CD14-positive monocyte (primary cell): Measurements from ENCODE around the gene LOC128125822.

Experiments used
- DNase-seq, 3 donors: peaks; one replicate each; pipeline ENCODE4 v3.0.0-alpha.2; 2011 to 2022
- H2AFZ ChIP-seq: 2 replicates; pipeline ENCODE4 v1.6.0; 2012; ENCODE audit warnings: mild to moderate bottlenecking, low read depth, low read length, inconsistent platforms; ENCODE audit not compliant: insufficient read depth, poor library complexity, severe bottlenecking
- H3K27ac ChIP-seq, 2 donors: 1 replicate in 1 of 2; 2 replicates in 1 of 2; pipeline ENCODE4 v1.5.1; 2012 to 2013; ENCODE audit warnings: low read length in 2 of 2, control low read depth in 1 of 2, inconsistent platforms in 1 of 2, low read depth in 1 of 2, mild to moderate bottlenecking in 1 of 2
- H3K27me3 ChIP-seq, 2 donors: one replicate each; pipeline versions ENCODE4 v1.6.0 to v1.6.1; 2011 to 2013; ENCODE audit warnings: low read length in 2 of 2; ENCODE audit not compliant: control insufficient read depth in 2 of 2, insufficient read depth in 2 of 2
- H3K36me3 ChIP-seq, 2 donors: replicated peaks in 1 of 2; 1 replicate in 1 of 2; 2 replicates in 1 of 2; pipeline versions ENCODE4 v1.5.1 to v1.6.1; 2012 to 2013; ENCODE audit warnings: low read length in 2 of 2, control low read depth in 1 of 2, inconsistent platforms in 1 of 2, mild to moderate bottlenecking in 1 of 2; ENCODE audit not compliant: insufficient read depth in 2 of 2, control insufficient read depth in 1 of 2
- H3K4me1 ChIP-seq, 2 donors: 1 replicate in 1 of 2; 2 replicates in 1 of 2; pipeline versions ENCODE4 v1.5.1 to v1.6.1; 2012 to 2013; ENCODE audit warnings: low read length in 2 of 2, control low read depth in 1 of 2, inconsistent platforms in 1 of 2, mild to moderate bottlenecking in 1 of 2, moderate library complexity in 1 of 2; ENCODE audit not compliant: insufficient read depth in 2 of 2, control insufficient read depth in 1 of 2
- H3K4me2 ChIP-seq: replicated peaks from 2 replicates; pipeline ENCODE3; 2012; ENCODE audit warnings: low read length, moderate library complexity, mild to moderate bottlenecking; ENCODE audit not compliant: poor library complexity, severe bottlenecking; ENCODE audit errors: extremely low read depth
- H3K4me3 ChIP-seq, 3 experiments: fragments of 200-600 bp in 1 of 3; sonication (generic) in 1 of 3; replicated peaks in 1 of 3; 1 replicate in 2 of 3; 2 replicates in 1 of 3; pipeline ENCODE4 v1.5.1; 2011 to 2013; ENCODE audit warnings: low read length in 3 of 3, mild to moderate bottlenecking in 3 of 3, control low read depth in 2 of 3, low read depth in 2 of 3, inconsistent platforms in 1 of 3, moderate library complexity in 1 of 3
- H3K79me2 ChIP-seq: 2 replicates; pipeline ENCODE4 v1.6.0; 2012; ENCODE audit warnings: mild to moderate bottlenecking, control low read depth, inconsistent platforms, low read length, moderate library complexity; ENCODE audit not compliant: insufficient read depth
- H3K9ac ChIP-seq: 2 replicates; pipeline ENCODE4 v1.6.0; 2017; ENCODE audit warnings: low read length, mild to moderate bottlenecking; ENCODE audit not compliant: insufficient read depth, poor library complexity, severe bottlenecking
- H3K9me3 ChIP-seq, 2 donors: replicated peaks in 1 of 2; 1 replicate in 1 of 2; 2 replicates in 1 of 2; pipeline versions ENCODE4 v1.5.1 to v1.6.1; 2012 to 2013; ENCODE audit warnings: low read length in 2 of 2, control low read depth in 1 of 2; ENCODE audit not compliant: control insufficient read depth in 1 of 2, insufficient read depth in 1 of 2
- H4K20me1 ChIP-seq: 2 replicates; pipeline ENCODE4 v1.6.0; 2012; ENCODE audit warnings: mild to moderate bottlenecking, low read length, control low read depth, moderate library complexity; ENCODE audit not compliant: insufficient read depth
- H3K27ac Mint-ChIP-seq, 7 donors: one replicate each; pipeline ENCODE4 v1.8.0; 2020; ENCODE audit warnings: mild to moderate bottlenecking in 7 of 7, mixed read lengths in 7 of 7, moderate library complexity in 6 of 7, inconsistent platforms in 2 of 7
- H3K27me3 Mint-ChIP-seq, 3 donors: one replicate each; pipeline ENCODE4 v1.8.0; 2021 to 2022; ENCODE audit warnings: low read depth in 3 of 3, mild to moderate bottlenecking in 3 of 3, mixed read lengths in 3 of 3, moderate library complexity in 3 of 3, inconsistent platforms in 1 of 3
- H3K36me3 Mint-ChIP-seq, 2 donors: one replicate each; pipeline ENCODE4 v1.8.0; 2020; ENCODE audit warnings: mixed read lengths in 2 of 2, inconsistent platforms in 1 of 2, mild to moderate bottlenecking in 1 of 2
- H3K4me1 Mint-ChIP-seq: one replicate; pipeline ENCODE4 v1.8.0; 2020; ENCODE audit warnings: mild to moderate bottlenecking, mixed read lengths
- H3K4me3 Mint-ChIP-seq, 2 donors: one replicate each; pipeline ENCODE4 v1.8.0; 2020; ENCODE audit warnings: mild to moderate bottlenecking in 2 of 2, mixed read lengths in 2 of 2, moderate library complexity in 1 of 2
- H3K9me3 Mint-ChIP-seq, 7 donors: one replicate each; pipeline ENCODE4 v1.8.0; 2020 to 2022; ENCODE audit warnings: mixed read lengths in 7 of 7, mild to moderate bottlenecking in 6 of 7, moderate library complexity in 6 of 7, inconsistent platforms in 2 of 7
- CTCF ChIP-seq: fragments of 200-600 bp; IDR thresholded peaks from one replicate; pipeline ENCODE4 v1.8.0; 2022; ENCODE audit warnings: antibody characterized with exemption, mild to moderate bottlenecking
- WGBS: methylation state at CpG from one replicate; pipeline ENCODE4 v1.1.5; 2013; ENCODE audit warnings: missing lambda C conversion rate; ENCODE audit not compliant: insufficient coverage; 5-methylcytosine and 5-hydroxymethylcytosine counted together
- intact Hi-C, 2 donors: fragments of 100-400 bp; cut with micrococcal nuclease; formaldehyde crosslinking; loops; one replicate each; pipeline versions ENCODE4 v1.15.0 to v1.15.1; 2023

LOC128125822 gene

DNA sequence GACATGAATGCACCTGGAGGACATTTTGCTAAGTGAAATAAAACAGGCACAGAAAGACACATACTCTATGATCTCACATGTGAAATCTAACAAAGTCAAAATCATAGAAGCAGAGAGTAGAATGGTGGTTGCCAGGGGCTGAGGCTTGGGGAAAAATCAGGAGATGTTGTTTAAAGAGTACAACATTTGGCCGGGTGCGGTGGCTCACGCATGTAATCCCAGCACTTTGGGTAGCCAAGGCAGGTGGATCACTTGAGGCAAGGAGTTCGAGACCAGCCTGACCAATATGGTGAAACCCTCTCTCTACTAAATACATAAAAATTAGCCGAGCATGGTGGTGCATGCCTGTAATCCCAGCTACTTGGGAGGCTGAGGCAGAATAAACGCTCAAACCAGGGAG is 26.0 kb upstream of the LOC128125822 start:
- WGBS: no CpG with 5 or more reads among the region's 6 CpGs
- no peak overlapping the region for H3K27ac ChIP-seq
- DNase-seq: no peak
- H4K20me1 ChIP-seq: no peaks in the 10 kb centered on the region
- no peaks in the 10 kb centered on the region for H3K9me3 ChIP-seq
- no peaks in the 10 kb centered on the region for H3K4me1 ChIP-seq
- Mint-ChIP-seq H3K27ac (no peak overlapping the region), H3K4me1 (no peaks in the 10 kb centered on the region), H3K9me3 (peaks cover 0 to 5% (median 0%) of the 10 kb centered on the region in 7 donors), H3K36me3 (no peaks in the 10 kb centered on the region), H3K27me3 (peaks cover 0 to 6% (median 2%) of the 10 kb centered on the region in 3 donors), H3K4me3 (no peak overlapping the region)
- H3K9ac ChIP-seq: no peak overlapping the region
- H3K4me3 ChIP-seq: no peak overlapping the region
- no peak overlapping the region for H2AFZ ChIP-seq
- no peak overlapping the region for H3K4me2 ChIP-seq
- H3K27me3 ChIP-seq: no peaks in the 10 kb centered on the region
- H3K36me3 ChIP-seq: no peaks in the 10 kb centered on the region
- no peaks in the 10 kb centered on the region for H3K79me2 ChIP-seq
- intact Hi-C loops: no loop called here
- TF ChIP-seq CTCF: no peak

GRCh38 chr6:63546697-63547096 is 25.6 kb upstream of the LOC128125822 start:
- Histone ChIP-seq H3K4me1 (no peaks in the 10 kb centered on the region), H3K9me3 (no peaks in the 10 kb centered on the region), H3K9ac (no peak overlapping the region), H2AFZ (no peak overlapping the region), H3K79me2 (no peaks in the 10 kb centered on the region), H3K36me3 (no peaks in the 10 kb centered on the region), H4K20me1 (no peaks in the 10 kb centered on the region), H3K27ac (no peak overlapping the region), H3K27me3 (no peaks in the 10 kb centered on the region), H3K4me3 (no peak overlapping the region), H3K4me2 (no peak overlapping the region)
- TF ChIP-seq CTCF: no peak
- Mint-ChIP-seq H3K9me3 (peaks cover 0 to 5% (median 0%) of the 10 kb centered on the region in 7 donors), H3K4me1 (no peaks in the 10 kb centered on the region), H3K36me3 (no peaks in the 10 kb centered on the region), H3K4me3 (no peak overlapping the region), H3K27ac (no peak overlapping the region), H3K27me3 (peaks cover 0 to 3% (median 2%) of the 10 kb centered on the region in 3 donors)
- DNase-seq: no peak
- WGBS: no CpG with 5 or more reads among the region's 1 CpG
- intact Hi-C loops: no loop called here
